Smooth muscle cell (in vitro differentiated cells): Measurements from ENCODE around the gene ZFP57. TPM values are rescaled to one million over a fixed set of nuclear protein-coding genes. Genes with fewer than 3 reads are reported as not detected.
"Not testable (repeated sequence)": the region's sequence is repeated elsewhere in the genome, so short reads cannot be mapped to it uniquely, and the experiment has no call there.

Experiments used
- DNase-seq: peaks from one replicate; lab custom pipeline; 2025; ENCODE audit not compliant: unreplicated experiment; lab: John Stamatoyannopoulos, UW
- H2AFZ ChIP-seq: fragments of 200-600 bp; sonication (generic); 2 replicates; pipeline ENCODE4 v1.6.0; 2016; ENCODE audit warnings: antibody characterized with exemption, low read depth, mild to moderate bottlenecking
- H3F3A ChIP-seq: fragments of 200-600 bp; sonication (generic); 2 replicates; pipeline ENCODE4 v1.6.0; 2017; ENCODE audit warnings: antibody characterized with exemption, low read depth
- H3K27ac ChIP-seq: fragments of 200-600 bp; sonication (generic); 2 replicates; pipeline ENCODE4 v1.5.1; 2016; ENCODE audit warnings: low read depth, mild to moderate bottlenecking
- H3K27me3 ChIP-seq: fragments of 200-600 bp; sonication (generic); 2 replicates; pipeline ENCODE4 v1.6.1; 2016; ENCODE audit warnings: low read depth, mild to moderate bottlenecking
- H3K36me3 ChIP-seq: fragments of 200-600 bp; sonication (generic); 2 replicates; pipeline ENCODE4 v1.5.1; 2016; ENCODE audit warnings: low read depth
- H3K4me1 ChIP-seq: fragments of 200-600 bp; sonication (generic); 2 replicates; pipeline ENCODE4 v1.5.1; 2016; ENCODE audit warnings: low read depth
- H3K4me2 ChIP-seq: fragments of 200-600 bp; sonication (generic); 2 replicates; pipeline ENCODE4 v1.6.0; 2016; ENCODE audit warnings: mild to moderate bottlenecking
- H3K4me3 ChIP-seq: fragments of 200-600 bp; sonication (generic); 2 replicates; pipeline ENCODE4 v1.5.1; 2016; ENCODE audit warnings: mild to moderate bottlenecking
- H3K79me2 ChIP-seq: fragments of 200-600 bp; sonication (generic); 2 replicates; pipeline ENCODE4 v1.6.0; 2016; ENCODE audit warnings: low read depth, mild to moderate bottlenecking
- H3K9ac ChIP-seq: fragments of 200-600 bp; sonication (generic); 2 replicates; pipeline ENCODE4 v1.6.0; 2016; ENCODE audit warnings: low read depth
- H3K9me3 ChIP-seq: fragments of 200-600 bp; sonication (generic); replicated peaks from 2 replicates; pipeline ENCODE4 v1.5.1; 2016; ENCODE audit warnings: low read depth
- H4K20me1 ChIP-seq: fragments of 200-600 bp; sonication (generic); 2 replicates; pipeline ENCODE4 v1.6.0; 2016; ENCODE audit warnings: low read depth
- WGBS: methylation state at CpG from one replicate; pipeline ENCODE4 v1.1.7; 2016; ENCODE audit warnings: low lambda C conversion rate; 5-methylcytosine and 5-hydroxymethylcytosine counted together
- polyA plus RNA-seq: library from polyadenylated mRNA; unstranded; fragments of >200 nt; fragmentation: Nextera tagmentation; extraction: Ambion mirVana; gene quantifications from 2 replicates; pipeline ENCODE4 v1.2.1, GENCODE V29; 2016
- total RNA-seq: library from RNA; depleted of rRNA; stranded (reverse); fragments of >200 nt; gene quantifications from 2 replicates; pipeline ENCODE4 v1.2.3, GENCODE V29; 2014
- TF ChIP-seq, protein P1 (sequence below): fragments of 200-600 bp; sonication (generic); IDR thresholded peaks from 2 replicates; pipeline ENCODE4 v1.5.1; 2017; ENCODE audit warnings: borderline replicate concordance, mild to moderate bottlenecking, antibody characterized with exemption; ENCODE audit not compliant: insufficient read depth, poor library complexity, severe bottlenecking

The ZFP57 gene
- total and polyA plus RNA-seq, 2 experiments from 2014 or later: not detected

DNA sequence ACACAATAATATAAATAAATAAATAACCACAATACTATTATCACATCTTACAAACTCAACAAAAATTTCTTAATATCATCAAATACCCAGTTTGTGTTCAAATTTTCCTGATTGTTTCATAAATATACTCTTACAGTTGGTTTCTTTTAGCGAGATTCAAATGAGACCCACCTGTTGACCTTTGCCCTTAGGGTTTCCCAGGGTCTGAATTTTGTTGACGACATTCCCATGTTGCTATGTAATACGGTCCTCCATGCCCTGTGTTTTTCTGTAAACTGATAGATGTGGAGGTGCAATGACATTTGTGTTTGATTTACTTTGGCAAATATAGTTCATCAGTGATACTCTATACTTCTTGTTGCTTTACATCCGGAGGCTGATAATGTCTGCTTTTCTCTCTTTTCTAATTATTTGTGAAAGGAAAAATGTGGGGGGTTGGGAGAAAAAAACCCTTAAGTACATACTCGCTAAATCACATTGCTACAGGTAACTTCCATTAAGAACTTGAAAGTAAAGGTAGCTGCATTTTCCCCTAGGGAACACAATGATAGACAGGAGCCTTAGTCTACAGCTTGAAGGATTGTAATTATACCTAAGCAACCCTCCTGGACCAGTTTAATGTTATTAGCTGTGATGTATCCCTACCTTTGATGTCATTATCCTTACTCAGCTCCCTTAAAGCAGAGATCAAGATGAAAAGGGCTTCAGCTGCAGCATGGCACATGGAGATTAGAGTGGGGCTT, 17.5 kb downstream of the ZFP57 start:
- no peaks in the 10 kb centered on the region for H4K20me1 ChIP-seq
- H3K4me2 ChIP-seq: no peak overlapping the region
- no peak overlapping the region for H3K27ac ChIP-seq
- H3K27me3 ChIP-seq: peaks cover 64% of the 10 kb centered on the region
- H3K36me3 ChIP-seq: no peaks in the 10 kb centered on the region
- H3K9me3 ChIP-seq: no peaks in the 10 kb centered on the region
- no peak overlapping the region for H3K4me3 ChIP-seq
- H2AFZ ChIP-seq: no peak overlapping the region
- H3F3A ChIP-seq: no peaks in the 10 kb centered on the region
- no peak overlapping the region for H3K9ac ChIP-seq
- DNase-seq: no peak
- H3K79me2 ChIP-seq: no peaks in the 10 kb centered on the region
- TF ChIP-seq, protein P1, sequence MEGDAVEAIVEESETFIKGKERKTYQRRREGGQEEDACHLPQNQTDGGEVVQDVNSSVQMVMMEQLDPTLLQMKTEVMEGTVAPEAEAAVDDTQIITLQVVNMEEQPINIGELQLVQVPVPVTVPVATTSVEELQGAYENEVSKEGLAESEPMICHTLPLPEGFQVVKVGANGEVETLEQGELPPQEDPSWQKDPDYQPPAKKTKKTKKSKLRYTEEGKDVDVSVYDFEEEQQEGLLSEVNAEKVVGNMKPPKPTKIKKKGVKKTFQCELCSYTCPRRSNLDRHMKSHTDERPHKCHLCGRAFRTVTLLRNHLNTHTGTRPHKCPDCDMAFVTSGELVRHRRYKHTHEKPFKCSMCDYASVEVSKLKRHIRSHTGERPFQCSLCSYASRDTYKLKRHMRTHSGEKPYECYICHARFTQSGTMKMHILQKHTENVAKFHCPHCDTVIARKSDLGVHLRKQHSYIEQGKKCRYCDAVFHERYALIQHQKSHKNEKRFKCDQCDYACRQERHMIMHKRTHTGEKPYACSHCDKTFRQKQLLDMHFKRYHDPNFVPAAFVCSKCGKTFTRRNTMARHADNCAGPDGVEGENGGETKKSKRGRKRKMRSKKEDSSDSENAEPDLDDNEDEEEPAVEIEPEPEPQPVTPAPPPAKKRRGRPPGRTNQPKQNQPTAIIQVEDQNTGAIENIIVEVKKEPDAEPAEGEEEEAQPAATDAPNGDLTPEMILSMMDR: no peak
- 50% methylated on average over 5 of the region's 5 CpGs for WGBS
- H3K4me1 ChIP-seq: peaks cover 13% of the 10 kb centered on the region

GRCh38 chr6:29661502-29662141, 19.3 kb downstream of the ZFP57 start:
- not testable (repeated sequence) for DNase-seq, H3K4me2 ChIP-seq, H3F3A ChIP-seq, H3K4me1 ChIP-seq, H4K20me1 ChIP-seq, H2AFZ ChIP-seq, H3K9me3 ChIP-seq, H3K36me3 ChIP-seq, H3K27ac ChIP-seq, H3K4me3 ChIP-seq, H3K79me2 ChIP-seq, H3K9ac ChIP-seq
- peaks cover 49% of the 10 kb centered on the region for H3K27me3 ChIP-seq
- WGBS: 25% methylated on average over 14 of the region's 14 CpGs

GRCh38 chr6:29661071-29661470, 19.9 kb downstream of the ZFP57 start:
- Histone ChIP-seq H3K4me2 (no peak overlapping the region), H2AFZ (no peak overlapping the region), H3K9me3 (no peaks in the 10 kb centered on the region), H3K4me3 (no peak overlapping the region), H3K27ac (no peak overlapping the region), H3K36me3 (no peaks in the 10 kb centered on the region), H3K4me1 (no peaks in the 10 kb centered on the region), H4K20me1 (no peaks in the 10 kb centered on the region), H3K27me3 (peaks cover 46% of the 10 kb centered on the region), H3K9ac (no peak overlapping the region), H3F3A (no peaks in the 10 kb centered on the region), H3K79me2 (no peaks in the 10 kb centered on the region)
- TF ChIP-seq, protein P1: no peak
- 68% methylated on average over 3 of the region's 3 CpGs for WGBS
- no peak for DNase-seq

DNA sequence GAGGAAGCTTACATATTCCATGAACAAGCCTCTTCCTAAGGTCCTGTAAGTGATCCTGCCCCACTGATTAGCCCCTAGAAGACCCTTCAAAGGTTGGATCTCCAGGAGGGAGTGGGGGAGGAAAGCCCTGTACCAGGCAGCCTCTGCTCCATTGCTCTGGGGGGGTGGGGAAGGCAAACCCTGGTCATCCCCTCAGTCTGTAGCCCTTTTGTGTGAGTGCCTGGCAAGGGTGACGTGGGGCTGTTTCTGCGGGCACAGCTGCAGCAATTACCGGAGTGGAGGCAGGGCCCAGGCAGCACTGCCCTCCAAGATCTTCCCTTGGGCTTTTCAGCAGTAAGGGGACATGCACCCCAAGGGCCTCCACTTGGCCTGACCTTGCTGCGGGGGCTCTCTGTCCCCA, 24.2 kb downstream of the ZFP57 start, which contains the start of gene MOG:
MOG (plus strand) TSS at position 295 of the 400 bp plus-strand sequence. CDS start 118 bp downstream, outside the sequence.
- no peaks in the 10 kb centered on the region for H3F3A ChIP-seq
- H3K9me3 ChIP-seq: no peaks in the 10 kb centered on the region
- TF ChIP-seq, protein P1: no peak
- DNase-seq: no peak
- no peaks in the 10 kb centered on the region for H3K79me2 ChIP-seq
- H3K36me3 ChIP-seq: no peaks in the 10 kb centered on the region
- H3K9ac ChIP-seq: no peak within 1 kb of the TSS
- no peak within 1 kb of the TSS for H3K4me2 ChIP-seq
- H2AFZ ChIP-seq: no peak within 1 kb of the TSS
- no peak within 1 kb of the TSS for H3K27ac ChIP-seq
- H3K4me1 ChIP-seq: no peaks in the 10 kb centered on the region
- WGBS: 98% methylated on average over 4 of the region's 4 CpGs
- H4K20me1 ChIP-seq: no peaks in the 10 kb centered on the region
- H3K4me3 ChIP-seq: no peak within 1 kb of the TSS
- peaks cover 20% of the 10 kb centered on the region for H3K27me3 ChIP-seq
